BE2C (cell line): ENCODE measurements around the gene FOXQ1.

Experiments
- DNase-seq: peaks from one replicate; pipeline ENCODE4 v3.0.0-alpha.2; 2020
- H3K27me3 ChIP-seq: fragments of 250-450 bp; sonication (Bioruptor Pico); 2 replicates; pipeline ENCODE4 v1.5.1; 2020; ENCODE audit warnings: mild to moderate bottlenecking
- H3K36me3 ChIP-seq: fragments of 250-450 bp; sonication (Bioruptor Pico); 2 replicates; pipeline ENCODE4 v1.5.1; 2020; ENCODE audit warnings: mild to moderate bottlenecking
- H3K4me1 ChIP-seq: fragments of 250-450 bp; sonication (Bioruptor Pico); 2 replicates; pipeline ENCODE4 v1.5.1; 2020
- H3K4me3 ChIP-seq: 2 replicates; pipeline ENCODE4 v1.5.1; 2011; ENCODE audit warnings: low read depth, low read length
- H3K9me3 ChIP-seq: fragments of 250-450 bp; sonication (Bioruptor Pico); 2 replicates; pipeline ENCODE4 v1.5.1; 2020
- CTCF ChIP-seq: IDR thresholded peaks from 2 replicates; pipeline ENCODE4 v1.5.1; 2012; ENCODE audit warnings: mild to moderate bottlenecking, low read depth, low read length

FOXQ1 gene

GRCh38 chr6:1328129-1328800, 16.4 kb downstream of the FOXQ1 start:
- TF ChIP-seq CTCF = no peak
- H3K9me3 ChIP-seq = no peaks in the 10 kb centered on the region
- H3K4me3 ChIP-seq = no peak overlapping the region
- peaks cover 16% of the 10 kb centered on the region for H3K27me3 ChIP-seq
- no peaks in the 10 kb centered on the region for H3K4me1 ChIP-seq
- DNase-seq = no peak
- no peaks in the 10 kb centered on the region for H3K36me3 ChIP-seq

GRCh38 chr6:1329708-1330107, 17.8 kb downstream of the FOXQ1 start:
- no peak overlapping the region for H3K4me3 ChIP-seq
- peaks cover 7% of the 10 kb centered on the region for H3K27me3 ChIP-seq
- DNase-seq = no peak
- no peaks in the 10 kb centered on the region for H3K36me3 ChIP-seq
- no peak for TF ChIP-seq CTCF
- H3K4me1 ChIP-seq = no peaks in the 10 kb centered on the region
- no peaks in the 10 kb centered on the region for H3K9me3 ChIP-seq

- TF ChIP-seq CTCF = no peak
- no peak overlapping the region for H3K4me3 ChIP-seq
- no peak for DNase-seq
- H3K4me1 ChIP-seq = no peaks in the 10 kb centered on the region
- H3K9me3 ChIP-seq = no peaks in the 10 kb centered on the region
- H3K27me3 ChIP-seq = peaks cover 12% of the 10 kb centered on the region
- H3K36me3 ChIP-seq = no peaks in the 10 kb centered on the region
Measured at GRCh38 chr6:1334684-1335083, 22.8 kb downstream of the FOXQ1 start.

GRCh38 chr6:1335367-1336037, 23.6 kb downstream of the FOXQ1 start:
- no peaks in the 10 kb centered on the region for H3K36me3 ChIP-seq
- no peak for DNase-seq

GRCh38 chr6:1336246-1336843, 24.4 kb downstream of the FOXQ1 start:
- no peaks in the 10 kb centered on the region for H3K4me1 ChIP-seq
- H3K27me3 ChIP-seq = peaks cover 12% of the 10 kb centered on the region
- no peaks in the 10 kb centered on the region for H3K9me3 ChIP-seq
- no peak for DNase-seq
- no peak overlapping the region for H3K4me3 ChIP-seq
- TF ChIP-seq CTCF = no peak
- no peaks in the 10 kb centered on the region for H3K36me3 ChIP-seq

More at GRCh38 chr6:1335367-1336037, 23.6 kb downstream of the FOXQ1 start:
- Histone ChIP-seq H3K9me3 (no peaks in the 10 kb centered on the region), H3K4me1 (no peaks in the 10 kb centered on the region), H3K4me3 (no peak overlapping the region), H3K27me3 (peaks cover 12% of the 10 kb centered on the region)
- no peak for TF ChIP-seq CTCF

GRCh38 chr6:1337791-1338190, 25.9 kb downstream of the FOXQ1 start:
- Histone ChIP-seq H3K27me3 (peaks cover 12% of the 10 kb centered on the region), H3K36me3 (no peaks in the 10 kb centered on the region), H3K4me1 (no peaks in the 10 kb centered on the region), H3K4me3 (no peak overlapping the region), H3K9me3 (no peaks in the 10 kb centered on the region)
- DNase-seq = no peak
- no peak for TF ChIP-seq CTCF
